GM19372 (cell line): Measurements from ENCODE around the gene ATP5MC3.
"Not testable (repeated sequence)": the region's sequence is repeated elsewhere in the genome, so short reads cannot be mapped to it uniquely, and the experiment has no call there.

Source experiments
- ATAC-seq: cut with Tn5 transposase; IDR thresholded peaks from one replicate; pipeline ENCODE4 v1.9.1; 2021; ENCODE audit warnings: mild to moderate bottlenecking, low read depth, moderate library complexity; ENCODE audit not compliant: unreplicated experiment

Gene ATP5MC3

DNA sequence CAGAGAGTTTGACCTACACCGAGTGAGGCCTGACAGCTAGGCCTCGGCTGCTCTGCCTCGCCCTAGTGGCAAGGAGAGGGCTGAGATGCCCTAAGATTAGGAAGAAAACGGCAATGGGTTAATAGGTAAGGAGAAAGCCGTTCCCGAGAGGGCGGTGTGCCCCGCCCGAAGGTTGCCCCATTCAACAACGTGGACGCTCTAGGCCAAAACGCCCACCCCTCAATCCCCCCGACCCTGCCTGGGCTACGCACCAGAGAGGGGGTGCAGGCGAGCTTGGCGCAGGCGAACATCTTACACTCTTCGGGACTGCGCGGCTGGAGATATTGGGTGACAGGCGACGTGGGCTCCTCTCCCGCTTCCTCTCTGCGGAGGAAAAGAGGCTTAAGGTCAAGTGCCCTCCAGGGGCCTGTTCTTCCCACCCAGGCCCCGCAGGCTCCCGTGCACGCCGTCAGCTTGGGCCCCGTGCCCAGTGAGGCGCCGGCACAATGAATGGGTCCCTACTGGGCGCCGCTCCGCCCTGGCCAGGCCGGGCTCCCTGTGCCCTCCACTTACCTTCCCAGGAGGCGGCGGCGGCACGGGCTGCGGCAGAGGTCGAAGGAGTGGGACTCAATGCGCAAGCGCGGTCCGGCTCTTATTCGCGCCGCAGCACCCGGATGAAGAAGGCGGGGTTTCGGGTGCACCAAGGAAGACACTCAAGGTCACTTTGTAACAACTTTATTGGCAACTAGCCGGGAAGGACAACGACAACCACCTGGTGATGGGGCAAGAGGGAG lies at the start of gene ATP5MC3:
Gene ATP5MC3 (minus strand): TSS at position 607 of the 773 bp plus-strand sequence. CDS start 317 bp downstream, at position 290.
- ATAC-seq: peak; percentile 90

DNA sequence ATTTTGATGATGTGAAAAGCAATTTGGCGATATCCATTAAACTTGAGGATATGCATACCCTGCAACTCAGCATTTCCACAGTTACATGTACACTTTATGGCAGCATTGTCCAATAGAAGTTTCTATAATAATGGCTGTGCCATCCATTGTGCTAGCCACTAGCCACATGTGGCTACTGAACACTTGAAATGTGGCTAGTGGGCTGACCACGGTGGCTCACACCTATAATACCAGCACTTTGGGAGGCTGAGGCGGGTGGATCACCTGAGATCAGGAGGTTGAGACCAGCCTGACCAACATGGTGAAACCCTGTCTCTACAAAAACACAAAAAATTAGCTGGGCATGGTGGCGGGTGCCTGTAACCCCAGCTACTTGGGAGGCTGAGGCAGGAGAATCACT lies 47.1 kb upstream of the ATP5MC3 start:
- ATAC-seq: not testable (repeated sequence)

DNA sequence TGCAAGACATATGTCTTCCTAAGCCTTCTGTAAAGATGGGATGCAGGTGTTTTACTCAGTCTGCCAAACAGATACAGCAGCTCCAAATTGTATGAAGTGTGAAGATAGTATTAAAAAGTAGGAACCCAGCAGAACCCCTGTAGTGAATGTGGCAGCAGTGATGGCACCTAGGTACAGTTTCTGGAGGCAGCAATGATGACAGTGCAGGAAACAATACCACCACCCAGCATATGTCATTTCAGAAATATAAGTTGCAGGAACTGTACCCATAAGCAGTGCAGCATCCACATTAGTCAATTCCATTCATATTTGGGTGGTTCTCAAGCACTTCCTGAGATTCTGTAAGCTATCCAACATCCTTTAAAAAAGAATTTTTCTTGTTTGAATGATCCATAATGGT lies 46.7 kb upstream of the ATP5MC3 start:
- ATAC-seq: no peak

DNA sequence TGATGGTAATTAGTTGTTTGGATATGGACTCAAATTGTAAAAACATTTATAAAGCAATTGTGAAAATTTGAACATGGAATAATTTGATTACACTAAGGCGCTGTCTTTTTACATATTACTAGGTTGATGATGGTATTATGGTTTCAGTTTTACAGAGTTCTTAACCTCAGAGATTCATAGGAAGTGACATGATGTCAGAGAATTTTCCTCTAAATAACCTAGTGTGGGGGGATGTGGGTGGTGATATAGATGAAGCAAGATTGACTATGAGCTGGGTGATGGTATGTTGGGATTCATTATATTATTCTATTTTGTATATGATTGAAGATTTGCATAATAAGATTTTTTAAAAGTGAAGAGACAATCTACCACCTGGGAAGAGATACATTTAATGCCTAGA lies 45.9 kb upstream of the ATP5MC3 start:
- no peak for ATAC-seq

DNA sequence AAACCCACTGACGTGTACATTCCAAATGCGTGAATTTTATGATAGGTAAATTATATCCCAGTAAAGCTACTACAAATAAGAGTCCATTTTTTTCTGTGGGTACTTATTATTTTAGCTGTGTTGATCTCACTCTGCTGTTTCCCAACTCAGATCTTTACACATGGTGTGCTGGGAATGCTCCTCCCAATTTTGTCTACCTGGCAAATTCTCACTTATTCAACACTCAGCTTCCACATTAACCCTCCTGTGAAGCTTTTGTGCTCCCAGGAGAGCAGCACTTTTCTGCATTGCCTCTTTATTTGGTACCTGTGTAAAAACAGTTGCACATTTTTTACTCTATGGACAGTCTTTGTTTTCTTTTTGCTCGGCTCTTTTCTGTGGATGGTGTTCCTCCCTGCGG lies 38.6 kb upstream of the ATP5MC3 start:
- ATAC-seq: no peak

DNA sequence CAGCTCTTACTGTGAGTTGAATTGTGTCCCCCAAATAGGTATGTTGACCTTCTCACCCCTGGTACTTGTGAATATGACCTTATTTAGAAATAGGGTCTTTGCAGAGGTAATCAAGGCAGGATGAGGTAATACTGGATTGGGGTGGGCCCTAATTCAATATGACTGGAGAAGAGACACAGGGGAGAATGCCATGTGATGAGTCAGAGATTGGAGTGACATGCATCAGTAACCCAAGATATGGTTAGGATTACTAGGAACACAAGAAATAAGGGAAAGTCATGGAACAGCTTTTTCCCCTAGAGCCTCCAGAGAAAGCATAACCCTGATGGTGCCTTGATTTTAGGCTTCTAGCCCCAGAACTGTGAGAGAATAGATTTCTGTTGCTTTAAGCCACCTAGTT lies 37.0 kb upstream of the ATP5MC3 start:
- ATAC-seq: no peak

DNA sequence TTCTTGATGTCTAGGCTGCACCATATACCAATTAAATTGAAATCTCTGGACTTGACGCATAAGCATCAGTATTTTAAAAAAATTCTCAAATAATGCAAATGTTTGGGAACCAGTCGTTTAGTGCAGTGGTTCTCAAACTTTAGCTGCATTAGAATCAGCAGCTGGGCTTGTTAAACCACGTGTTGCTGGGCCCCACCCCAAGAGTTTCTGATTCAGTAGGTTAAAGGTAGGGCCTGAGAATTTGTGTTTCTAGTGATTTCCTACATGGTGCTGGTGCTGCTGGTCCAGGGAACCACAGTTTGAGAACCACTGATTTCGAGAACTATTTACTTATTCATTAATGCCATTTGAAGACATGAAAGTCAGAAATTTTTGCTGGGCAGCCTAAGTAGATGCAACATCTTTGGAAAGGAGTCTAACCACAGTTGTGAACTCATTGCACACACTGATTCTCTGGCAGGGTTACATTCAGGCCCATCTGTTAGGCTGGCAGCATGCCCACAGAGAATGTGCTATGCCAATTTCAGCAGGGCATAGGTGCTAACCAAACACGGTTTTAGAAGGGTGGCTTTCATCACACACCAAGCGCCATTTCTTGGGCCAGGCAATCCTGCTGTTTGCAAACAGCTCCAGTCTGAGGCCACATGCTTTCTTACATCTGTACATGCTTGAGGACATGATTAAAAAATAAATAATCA lies 26.4 kb upstream of the ATP5MC3 start:
- no peak for ATAC-seq

DNA sequence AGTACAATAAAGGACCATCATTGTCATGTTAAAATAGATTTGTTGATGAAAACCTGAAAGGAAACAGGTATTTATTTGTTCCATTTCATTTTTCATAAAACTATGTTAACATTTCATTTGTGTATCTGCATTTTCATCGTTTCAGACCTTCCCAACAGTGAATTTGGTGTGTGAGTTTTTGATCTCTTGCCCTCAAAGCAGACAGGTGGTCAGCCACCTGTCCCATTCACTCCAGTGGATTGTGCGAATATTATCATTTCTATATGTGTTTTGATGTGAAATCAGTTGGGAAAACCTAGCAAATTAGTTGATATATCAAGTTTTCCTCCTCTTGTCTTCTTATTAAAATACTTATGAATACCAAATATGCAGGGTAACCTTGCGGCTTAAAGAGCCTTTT lies 25.4 kb upstream of the ATP5MC3 start:
- ATAC-seq: no peak

DNA sequence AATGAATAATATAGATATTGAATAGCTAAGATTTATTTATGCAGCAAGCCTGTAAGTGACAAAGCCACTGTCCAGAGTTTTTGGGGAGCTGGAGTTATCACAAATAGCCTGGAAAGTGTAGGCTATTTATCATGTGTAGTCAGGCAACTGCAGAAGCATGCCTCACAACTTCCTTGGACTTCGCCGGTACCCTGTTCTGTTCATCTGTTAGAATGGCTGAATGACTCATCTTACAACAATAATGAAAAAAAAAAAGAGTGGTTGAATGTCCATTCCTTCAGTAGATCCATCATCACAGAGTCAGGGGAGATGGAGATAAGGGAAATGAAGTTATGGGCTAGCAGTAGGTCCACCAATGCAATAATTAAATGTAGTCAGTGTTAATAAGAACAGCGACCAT lies 24.0 kb upstream of the ATP5MC3 start:
- no peak for ATAC-seq

DNA sequence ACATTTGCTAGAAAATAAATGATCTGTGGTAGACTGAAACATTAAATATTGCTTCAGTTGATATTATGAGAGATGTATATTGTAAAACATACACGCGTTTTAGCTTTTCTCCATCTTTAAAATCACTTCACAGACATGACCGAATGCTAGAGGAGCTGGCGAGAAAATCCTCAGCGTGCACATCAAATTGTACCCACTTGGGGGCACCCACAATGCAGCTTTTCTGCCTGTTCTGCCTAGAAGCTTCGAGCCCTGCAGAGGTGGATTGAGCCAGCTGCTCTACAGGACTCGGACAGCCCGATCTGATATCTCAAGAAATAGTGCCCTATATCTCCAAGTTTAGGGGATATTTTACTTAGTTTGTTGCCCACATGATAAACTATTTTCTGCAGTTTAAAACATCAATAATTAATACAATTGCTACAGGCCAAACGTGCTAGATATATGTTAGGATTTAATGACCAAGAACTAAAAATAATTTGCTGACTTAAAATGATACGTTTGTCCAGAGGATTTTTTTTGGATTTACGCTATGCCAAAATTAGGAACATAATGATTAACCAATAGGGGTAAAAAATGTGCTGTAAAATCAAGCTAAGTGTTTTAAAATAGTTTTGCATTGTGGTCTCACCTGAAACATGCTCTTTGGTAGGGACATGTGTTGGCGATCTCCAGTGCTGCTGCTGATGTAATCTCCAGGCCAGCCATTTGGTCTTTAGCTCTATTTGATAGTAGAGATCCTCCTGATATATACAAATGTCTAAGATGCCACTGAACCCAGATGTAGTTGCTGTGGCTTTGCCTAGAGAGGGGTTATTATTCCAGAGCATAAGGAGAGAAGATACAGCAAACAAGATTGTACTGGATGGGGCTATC lies 22.3 kb upstream of the ATP5MC3 start:
- ATAC-seq: peak; percentile 91

DNA sequence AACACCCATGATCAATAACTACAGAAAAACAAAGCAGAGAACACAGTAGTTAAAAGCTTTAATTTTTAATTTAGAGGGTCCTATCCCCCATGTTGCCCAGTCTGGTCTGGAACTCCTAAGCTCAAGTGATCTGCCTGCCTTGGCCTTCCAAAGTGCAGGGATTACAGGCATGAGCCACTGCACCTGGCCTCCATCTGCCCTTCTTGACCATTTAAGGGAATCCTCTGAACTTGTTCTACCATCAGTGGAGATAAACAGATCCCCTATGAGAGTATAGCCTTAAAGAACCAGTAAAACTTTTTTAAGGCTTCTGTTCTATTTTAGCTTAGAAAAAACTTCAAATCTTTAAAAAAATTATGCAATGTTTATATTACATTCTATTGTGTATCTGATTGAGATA lies 13.5 kb upstream of the ATP5MC3 start:
- ATAC-seq: no peak

DNA sequence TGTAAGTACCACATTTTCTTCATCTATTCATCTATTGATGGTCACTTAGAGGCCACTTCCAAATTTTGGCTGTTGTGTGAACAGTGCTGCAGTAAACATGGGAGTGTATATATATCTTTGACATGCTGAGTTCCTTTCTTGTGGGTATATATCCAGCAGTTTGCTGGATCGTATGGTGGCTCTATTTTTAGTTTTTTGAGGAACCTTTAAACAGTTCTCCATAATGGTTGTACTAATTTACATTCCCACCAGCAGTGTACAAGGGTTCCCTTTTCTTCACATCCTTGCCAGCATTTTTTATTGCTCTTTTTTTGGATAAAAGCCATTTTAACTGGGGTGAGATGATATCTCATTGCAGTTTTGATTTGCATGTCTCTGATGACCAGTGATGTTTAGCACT lies 7.3 kb upstream of the ATP5MC3 start:
- no peak for ATAC-seq

DNA sequence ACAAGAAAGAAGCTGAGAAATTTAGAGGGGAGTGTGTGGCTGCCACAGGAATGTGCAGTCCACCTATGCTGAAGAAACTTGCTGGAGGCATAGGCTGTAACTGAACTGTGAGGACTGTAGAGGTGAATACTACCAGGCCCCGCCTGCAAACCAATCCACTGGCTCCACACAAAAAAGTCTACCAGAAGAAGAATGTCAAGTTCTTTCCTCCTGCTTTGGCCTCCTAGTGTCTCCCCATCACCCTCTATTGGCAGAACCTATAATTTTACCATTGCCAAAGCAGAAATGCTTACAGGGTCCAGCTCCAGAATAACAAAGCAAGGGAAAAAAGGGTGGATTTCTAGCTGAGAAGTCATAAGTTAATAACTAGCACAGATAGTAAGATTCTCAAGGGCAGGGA lies 5.9 kb upstream of the ATP5MC3 start:
- peak; percentile 65 for ATAC-seq

DNA sequence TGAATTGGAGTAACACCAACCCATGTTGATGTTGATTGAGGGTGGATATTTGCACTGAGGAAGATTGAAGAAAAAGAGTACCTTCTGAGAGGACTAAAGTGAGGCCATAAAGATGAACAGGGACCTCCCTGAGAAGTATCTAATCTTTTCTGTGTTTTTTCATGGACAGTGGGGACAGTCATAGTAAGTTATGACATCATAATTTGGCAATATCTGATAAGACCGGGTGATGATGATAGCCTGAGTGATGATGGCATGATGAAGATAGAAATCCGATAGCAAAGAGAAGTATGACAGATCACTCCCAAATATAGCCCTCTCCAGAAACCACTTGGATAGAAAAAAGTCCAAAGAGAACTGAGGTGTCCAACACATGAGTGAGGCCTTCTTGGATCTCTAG lies 2.2 kb upstream of the ATP5MC3 start:
- ATAC-seq: no peak

DNA sequence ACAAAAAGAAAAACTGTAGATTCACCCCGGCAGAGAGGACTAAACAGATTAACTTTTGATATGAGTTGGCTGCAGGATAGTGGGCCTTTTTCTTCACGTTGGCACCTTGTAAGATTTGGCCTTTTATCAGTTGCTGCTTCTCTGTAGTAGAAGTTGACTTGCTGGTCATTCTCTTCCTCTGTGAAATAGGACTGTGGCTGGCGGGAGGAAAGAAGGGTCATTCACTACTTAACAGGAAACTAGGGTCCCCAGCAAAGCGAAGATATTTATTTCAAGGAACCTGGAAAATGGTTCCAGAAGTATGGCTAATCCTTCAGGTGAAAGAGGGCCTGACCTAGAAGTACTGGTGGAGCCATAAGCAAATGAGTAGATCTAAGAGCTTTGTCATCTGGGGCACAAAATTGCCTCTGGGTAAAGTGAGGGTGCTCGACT lies 383 bp upstream of the ATP5MC3 start:
- no peak for ATAC-seq

DNA sequence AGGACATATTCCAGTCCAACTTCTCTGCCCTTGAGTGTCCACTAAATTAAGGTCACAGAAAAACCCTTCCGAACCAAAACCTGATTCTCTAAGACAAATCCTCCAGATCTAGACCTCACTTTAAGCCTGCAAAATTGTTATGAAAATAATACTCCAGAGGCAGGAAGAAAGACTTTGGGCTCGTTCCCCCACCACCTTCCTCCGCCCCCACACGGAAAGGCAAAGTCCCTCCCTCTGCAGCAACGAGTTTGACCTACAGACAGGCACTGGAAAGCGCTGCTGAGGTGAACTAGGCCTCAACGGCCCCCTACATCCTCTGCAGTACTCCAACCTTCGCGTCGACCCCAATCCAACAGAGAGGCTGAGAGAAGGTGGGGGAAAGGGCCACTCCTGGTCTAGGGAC lies 808 bp downstream of the ATP5MC3 start:
- ATAC-seq: peak; percentile 55

DNA sequence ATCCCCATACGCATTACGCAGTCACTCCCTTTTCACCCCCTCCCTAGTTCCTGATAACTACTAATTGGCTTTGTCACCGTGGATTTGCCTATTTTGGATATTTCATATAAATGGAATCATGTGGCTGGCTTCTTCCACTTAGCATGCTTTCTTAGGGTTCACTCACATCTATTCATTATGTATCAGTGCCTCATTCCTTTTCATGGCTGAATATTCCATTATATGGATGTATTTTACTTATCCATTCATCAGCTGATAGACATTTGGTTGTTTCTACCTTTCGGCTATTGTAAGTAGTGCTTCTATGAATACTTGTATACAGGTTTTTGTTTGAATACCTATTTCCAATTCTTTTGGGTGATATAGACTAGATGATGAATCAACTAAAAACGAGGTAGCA lies 4.9 kb downstream of the ATP5MC3 start:
- ATAC-seq: no peak

DNA sequence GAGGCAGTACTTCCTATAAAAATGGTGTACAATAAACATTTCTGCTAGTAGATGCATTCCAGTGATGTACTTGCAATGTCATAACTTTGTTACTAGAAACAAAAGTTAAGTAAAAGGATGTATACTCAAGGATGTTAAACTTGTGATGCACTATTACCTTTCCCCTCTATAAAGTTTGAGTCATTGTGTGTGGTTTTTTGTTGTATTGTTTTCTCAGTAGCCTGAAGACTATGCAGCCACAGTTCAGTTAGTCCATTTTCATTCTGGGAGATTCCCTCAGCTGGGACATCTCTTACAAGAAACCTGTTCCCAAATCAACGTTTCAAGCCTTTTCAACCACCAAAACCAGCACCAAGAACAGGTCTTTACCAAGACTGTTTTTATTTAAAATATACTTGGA lies 5.6 kb downstream of the ATP5MC3 start:
- ATAC-seq: no peak

DNA sequence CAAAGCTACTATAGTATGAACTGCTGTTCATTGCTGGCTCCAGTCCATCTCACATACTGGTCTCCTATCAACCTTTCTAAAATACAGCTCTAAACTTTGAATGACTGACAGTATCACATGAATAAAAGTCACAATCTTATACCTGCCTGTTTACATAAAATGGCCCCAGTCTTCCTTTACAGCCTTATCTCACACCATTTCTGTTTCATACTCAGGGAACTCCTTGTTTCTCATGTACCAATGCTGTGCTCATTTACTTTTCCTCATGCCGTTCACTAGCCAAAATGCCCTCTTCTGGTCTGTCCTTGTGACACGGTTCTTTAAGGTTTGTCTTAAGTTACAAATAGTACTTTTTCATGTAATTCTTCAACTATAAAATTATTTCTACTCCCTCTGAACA lies 6.2 kb downstream of the ATP5MC3 start:
- no peak for ATAC-seq

DNA sequence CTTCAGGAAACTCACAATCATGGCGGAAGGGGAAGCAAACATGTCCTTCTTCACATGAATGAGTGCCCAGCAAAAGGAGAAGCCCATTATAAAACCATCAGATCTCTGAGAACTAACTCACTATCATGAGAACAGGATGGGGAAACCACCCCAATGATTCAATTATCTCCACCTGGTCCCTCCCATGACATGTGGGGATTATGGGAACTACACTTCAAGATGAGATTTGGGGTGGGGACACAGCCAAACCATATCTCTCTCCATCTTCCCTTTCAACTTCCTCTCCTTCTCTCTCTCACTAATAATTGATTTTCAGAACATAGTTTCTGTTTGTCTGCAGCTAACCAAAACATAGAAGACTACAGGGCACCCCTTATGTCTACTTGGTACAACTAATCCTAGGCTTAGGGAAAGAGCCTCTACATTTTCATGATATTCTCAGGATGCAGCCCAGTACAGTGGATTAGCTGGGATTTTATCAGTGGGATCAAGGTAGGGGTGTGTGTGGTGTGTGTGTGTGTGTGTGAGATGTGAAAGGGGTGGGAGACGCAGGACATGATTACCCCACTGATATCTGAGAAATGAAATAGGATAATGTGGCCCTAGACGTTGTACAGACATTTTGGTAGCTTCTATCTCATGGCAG lies 10.7 kb downstream of the ATP5MC3 start:
- ATAC-seq: no peak

DNA sequence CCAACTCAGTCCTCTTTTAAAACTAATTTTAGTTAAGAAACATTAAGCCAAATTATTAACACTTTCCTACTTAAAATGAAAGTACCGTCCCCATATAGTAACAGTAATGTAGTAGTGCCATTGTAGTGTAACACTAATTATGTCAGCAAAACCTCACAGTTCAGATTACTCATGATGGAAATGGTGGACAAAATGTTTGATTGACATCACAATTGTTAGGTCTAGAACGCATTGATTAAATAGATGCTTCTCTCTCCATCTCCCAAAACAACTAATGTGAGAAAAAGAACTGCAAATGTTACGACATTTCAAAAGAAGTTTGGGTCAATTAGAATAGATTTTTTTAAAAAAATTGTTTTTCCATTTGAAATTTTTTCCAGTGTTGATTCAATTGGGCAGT lies 12.3 kb downstream of the ATP5MC3 start:
- ATAC-seq: no peak
